Cardiac muscle cell (in vitro differentiated cells and primary cell): ENCODE data around the gene IL27RA. TPM values are rescaled to one million over a fixed set of nuclear protein-coding genes. Genes with fewer than 3 reads are reported as not detected.

ENCODE experiments used
- DNase-seq, 2 donors: peaks; one replicate each; pipeline versions ENCODE4 v3.0.0 to v3.0.0-alpha.2; 2010 to 2017; ENCODE audit warnings: low read depth in 1 of 2, low spot score in 1 of 2
- H3K27ac ChIP-seq: fragments of 200-600 bp; sonication (generic); 2 replicates; pipeline ENCODE4 v1.5.1; 2016
- H3K27me3 ChIP-seq: fragments of 200-600 bp; sonication (generic); 2 replicates; pipeline ENCODE4 v1.6.0; 2016; ENCODE audit warnings: control low read depth
- H3K36me3 ChIP-seq: fragments of 200-600 bp; sonication (generic); 2 replicates; pipeline ENCODE4 v1.5.1; 2016; ENCODE audit warnings: control low read depth
- H3K4me1 ChIP-seq: fragments of 200-600 bp; sonication (generic); 2 replicates; pipeline ENCODE4 v1.8.1; 2017; ENCODE audit warnings: low read depth, mild to moderate bottlenecking, mixed run types
- H3K4me3 ChIP-seq: fragments of 200-600 bp; sonication (generic); 2 replicates; pipeline ENCODE4 v1.5.1; 2016; ENCODE audit warnings: mild to moderate bottlenecking
- H3K9me3 ChIP-seq: fragments of 200-600 bp; sonication (generic); 2 replicates; pipeline ENCODE4 v1.5.1; 2017; ENCODE audit warnings: low read depth, mild to moderate bottlenecking, control low read depth
- polyA plus RNA-seq: library from polyadenylated mRNA; unstranded; fragments of >200 nt; fragmentation: Nextera tagmentation; extraction: Ambion mirVana; gene quantifications from 2 replicates; pipeline ENCODE4 v1.2.1, GENCODE V29; 2016
- total RNA-seq: library from RNA; depleted of rRNA; stranded (reverse); fragments of >200 nt; gene quantifications from 2 replicates; pipeline ENCODE4 v1.2.3, GENCODE V29; 2016
- TF ChIP-seq, protein P1 (sequence below): IDR thresholded peaks from 2 replicates; pipeline ENCODE4 v1.5.1; 2012; ENCODE audit warnings: low read depth, mild to moderate bottlenecking, low read length

The IL27RA gene
- total and polyA plus RNA-seq, 2 experiments from 2014 or later, result 4.3 to 7.1 TPM

DNA sequence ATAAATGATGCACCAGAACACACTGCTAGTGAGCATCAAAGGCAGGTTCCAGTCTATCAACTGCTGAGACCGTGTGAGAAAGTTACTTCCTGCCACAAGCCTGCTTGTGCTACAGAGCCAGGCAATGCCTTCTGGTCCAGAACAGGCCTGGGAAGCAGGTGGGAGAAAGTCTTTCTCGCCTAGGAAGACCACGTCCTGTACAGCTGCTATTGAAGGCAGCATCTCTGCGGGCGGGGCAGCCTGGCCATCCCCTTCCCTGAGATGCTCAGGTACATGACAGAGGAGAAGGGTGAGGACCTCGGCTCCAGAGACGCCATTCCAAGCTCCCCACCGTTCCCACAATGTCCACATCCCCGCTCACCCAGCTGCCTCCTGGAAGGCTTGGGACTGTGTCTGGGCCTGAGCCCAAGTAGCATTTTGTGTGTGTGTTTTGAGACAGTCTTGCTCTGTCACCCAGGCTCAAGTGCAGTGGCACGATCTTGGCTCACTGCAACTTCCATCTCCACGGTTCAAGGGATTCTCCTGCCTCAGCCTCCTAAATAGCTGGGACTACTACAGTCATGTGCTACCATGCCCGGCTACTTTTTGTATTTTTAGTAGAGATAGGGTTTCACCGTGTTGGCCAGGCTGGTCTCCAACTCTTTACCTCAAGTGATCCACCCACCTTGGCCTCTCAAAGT lies 28.9 kb upstream of the IL27RA start:
- Histone ChIP-seq H3K27me3 (no peaks in the 10 kb centered on the region), H3K9me3 (no peaks in the 10 kb centered on the region), H3K27ac (peak overlapping the region; percentile 42), H3K4me1 (no peaks in the 10 kb centered on the region), H3K4me3 (no peak overlapping the region), H3K36me3 (no peaks in the 10 kb centered on the region)
- DNase-seq, result no peak
- TF ChIP-seq, protein P1, sequence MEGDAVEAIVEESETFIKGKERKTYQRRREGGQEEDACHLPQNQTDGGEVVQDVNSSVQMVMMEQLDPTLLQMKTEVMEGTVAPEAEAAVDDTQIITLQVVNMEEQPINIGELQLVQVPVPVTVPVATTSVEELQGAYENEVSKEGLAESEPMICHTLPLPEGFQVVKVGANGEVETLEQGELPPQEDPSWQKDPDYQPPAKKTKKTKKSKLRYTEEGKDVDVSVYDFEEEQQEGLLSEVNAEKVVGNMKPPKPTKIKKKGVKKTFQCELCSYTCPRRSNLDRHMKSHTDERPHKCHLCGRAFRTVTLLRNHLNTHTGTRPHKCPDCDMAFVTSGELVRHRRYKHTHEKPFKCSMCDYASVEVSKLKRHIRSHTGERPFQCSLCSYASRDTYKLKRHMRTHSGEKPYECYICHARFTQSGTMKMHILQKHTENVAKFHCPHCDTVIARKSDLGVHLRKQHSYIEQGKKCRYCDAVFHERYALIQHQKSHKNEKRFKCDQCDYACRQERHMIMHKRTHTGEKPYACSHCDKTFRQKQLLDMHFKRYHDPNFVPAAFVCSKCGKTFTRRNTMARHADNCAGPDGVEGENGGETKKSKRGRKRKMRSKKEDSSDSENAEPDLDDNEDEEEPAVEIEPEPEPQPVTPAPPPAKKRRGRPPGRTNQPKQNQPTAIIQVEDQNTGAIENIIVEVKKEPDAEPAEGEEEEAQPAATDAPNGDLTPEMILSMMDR, result no peak

DNA sequence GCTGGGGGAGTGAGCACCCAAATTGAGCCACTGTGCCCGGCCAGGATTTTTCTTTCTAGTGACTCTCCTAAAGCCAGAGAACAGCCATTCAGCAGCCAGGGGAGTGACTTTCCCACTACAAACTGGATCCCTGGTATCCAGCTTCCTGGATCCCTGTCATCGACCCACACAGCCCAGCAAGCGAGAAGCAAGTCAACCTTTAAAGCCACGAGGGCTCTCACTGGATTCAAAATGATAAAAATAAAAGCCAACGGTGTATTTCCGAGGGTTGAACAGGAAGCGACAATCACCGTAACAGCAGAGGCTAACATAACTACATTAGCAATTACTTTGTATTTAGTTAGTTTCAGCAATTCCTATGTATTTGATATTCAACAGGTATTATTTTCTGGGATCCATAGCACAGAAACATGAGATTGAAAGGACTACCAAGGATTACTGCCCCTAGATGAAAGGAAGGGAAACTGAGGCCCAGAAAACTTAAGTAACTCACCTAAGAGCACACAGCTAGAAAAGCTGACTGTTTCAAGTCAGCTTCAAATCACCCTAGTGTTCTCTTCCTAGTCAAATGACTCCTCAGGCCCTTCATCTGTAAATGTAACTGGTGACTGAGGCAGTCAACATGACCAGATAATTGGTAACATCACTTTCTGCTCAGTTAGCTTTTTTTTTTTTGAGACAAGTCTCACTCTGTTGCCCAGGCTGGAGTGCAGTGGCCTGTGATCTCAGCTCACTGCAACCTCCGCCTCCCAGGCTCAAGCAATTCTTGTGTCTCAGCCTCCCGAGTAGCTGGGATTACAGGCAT lies 28.1 kb upstream of the IL27RA start:
- Histone ChIP-seq H3K4me1 (no peaks in the 10 kb centered on the region), H3K27ac (peak overlapping the region; percentile 42), H3K36me3 (no peaks in the 10 kb centered on the region), H3K27me3 (no peaks in the 10 kb centered on the region), H3K4me3 (no peak overlapping the region), H3K9me3 (no peaks in the 10 kb centered on the region)
- no peak for DNase-seq
- TF ChIP-seq, protein P1, result no peak

DNA sequence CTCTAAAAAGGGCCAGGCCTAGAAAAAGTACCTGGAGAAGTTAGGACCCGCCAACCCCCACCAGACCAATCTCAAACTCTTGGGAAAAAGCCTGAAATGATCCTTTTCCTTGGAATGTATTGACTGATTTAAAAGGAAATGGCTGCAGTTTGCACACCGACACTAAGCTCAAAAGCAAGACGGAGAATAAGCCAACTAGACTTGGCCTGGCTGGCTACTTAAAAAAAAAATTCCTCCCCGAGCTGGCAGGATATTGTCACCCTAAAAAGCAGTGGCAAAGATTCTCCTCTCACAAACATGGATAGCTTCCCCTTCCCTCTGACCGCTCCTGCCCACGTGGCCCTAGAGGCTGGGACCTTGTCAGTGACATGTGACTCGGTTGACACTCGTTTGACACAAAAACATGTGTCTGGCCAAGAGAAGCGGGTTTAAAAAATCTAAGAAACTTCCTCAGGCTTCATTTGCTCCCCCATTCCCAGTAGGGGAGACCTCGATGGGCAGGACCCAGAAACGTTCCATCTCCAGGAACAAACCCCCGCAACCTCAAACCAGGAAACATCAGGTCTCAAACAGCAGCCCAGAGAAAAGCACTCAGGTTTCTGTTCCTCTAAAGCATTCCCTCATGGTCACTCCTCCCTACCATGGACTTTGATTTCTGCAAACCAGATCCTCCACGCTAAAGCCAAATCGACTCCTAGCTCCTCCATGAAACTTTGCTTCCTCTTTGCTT lies 26.8 kb upstream of the IL27RA start:
- H3K27ac ChIP-seq, result peak overlapping the region; percentile 43
- TF ChIP-seq, protein P1, result no peak
- no peaks in the 10 kb centered on the region for H3K4me1 ChIP-seq
- DNase-seq, result peak in 1 of 2 donors; percentile 14
- no peaks in the 10 kb centered on the region for H3K9me3 ChIP-seq
- H3K4me3 ChIP-seq, result no peak overlapping the region
- H3K36me3 ChIP-seq, result no peaks in the 10 kb centered on the region
- H3K27me3 ChIP-seq, result no peaks in the 10 kb centered on the region

DNA sequence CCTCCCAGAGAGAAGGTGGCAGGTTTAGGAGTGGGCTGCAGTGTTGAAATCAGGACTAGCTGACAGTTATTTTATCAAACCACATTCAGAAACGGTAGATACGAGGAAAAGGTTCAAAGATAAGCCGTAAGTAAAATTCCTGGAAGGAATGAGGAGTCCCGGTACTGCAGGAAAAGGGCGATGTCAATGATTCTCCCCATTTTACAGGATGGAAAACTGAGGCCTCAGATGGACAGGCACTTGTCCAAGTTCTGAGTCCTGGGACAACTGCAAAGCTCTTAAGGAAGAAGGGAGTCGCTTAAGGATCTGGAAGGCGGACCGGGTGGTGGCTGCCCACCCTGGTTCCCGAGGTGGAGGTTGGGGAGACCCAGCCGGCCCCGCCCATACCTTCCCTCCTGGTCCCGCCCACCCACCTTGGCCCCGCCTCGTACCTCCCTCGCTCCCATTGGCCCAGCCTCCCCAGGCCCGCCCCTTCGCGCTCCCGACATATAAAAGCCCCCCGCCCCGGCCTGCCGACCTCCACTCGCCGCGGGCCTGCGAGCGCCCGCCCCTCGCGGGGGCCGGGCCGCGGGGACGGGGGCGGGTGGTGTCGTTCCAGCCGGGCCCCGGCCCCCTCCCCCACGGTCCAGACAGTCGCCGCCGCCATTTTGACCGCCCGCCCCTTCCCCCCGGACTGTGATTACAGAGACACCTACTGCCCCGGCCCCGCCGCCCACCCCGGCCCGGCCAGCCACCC lies 26.0 kb upstream of the IL27RA start:
- peak; percentile 93 to 94 for DNase-seq
- no peaks in the 10 kb centered on the region for H3K4me1 ChIP-seq
- H3K36me3 ChIP-seq, result no peaks in the 10 kb centered on the region
- peak overlapping the region; percentile 98 for H3K27ac ChIP-seq
- TF ChIP-seq, protein P1, result no peak
- H3K4me3 ChIP-seq, result peak overlapping the region; percentile 97
- no peaks in the 10 kb centered on the region for H3K9me3 ChIP-seq
- H3K27me3 ChIP-seq, result no peaks in the 10 kb centered on the region
